ENCODE data around the gene SYMPK. TPM values are rescaled to one million over a fixed set of nuclear protein-coding genes. Genes with fewer than 3 reads are reported as not detected.

Gene SYMPK
- total and polyA plus RNA-seq, 12 donors, result 22.4 to 75.0 (median 33.0) TPM

GRCh38 chr19:45766296-45766868 lies 96.6 kb downstream of the SYMPK start:
- 35 to 58% methylated on average over 16 to 17 of the region's 17 CpGs for WGBS, 2 donors

GRCh38 chr19:45765702-45766295 lies 97.1 kb downstream of the SYMPK start:
- ATAC-seq (no peak), DNase-seq (peak; percentile 32 to 39)
- TF ChIP-seq CTCF (IDR thresholded peaks at IDR 0.05), result no peak
- intact Hi-C loops (cut with DNase I), result loop anchor here in 2 of 10 donors (5.0 kb wide), 2 partner anchors 48 to 73 kb away; partner anchors contain the start of genes QPCTL (in 2 of the 2) and SNRPD2 (in 2 of the 2)
- H3K4me1 ChIP-seq, result peaks cover 34 to 65% (median 44%) of the 10 kb centered on the region in 9 donors
- H3K27ac ChIP-seq, result peak overlapping the region; percentile 83 to 100 (median 96)
- peak overlapping the region in 7 of 10 donors; percentile 75 to 94 (median 90) for H3K4me3 ChIP-seq
- peaks cover 0 to 56% (median 0%) of the 10 kb centered on the region in 7 donors for H3K27me3 ChIP-seq
- 42 to 61% methylated on average over 23 of the region's 23 CpGs for WGBS, 2 donors
- H3K9me3 ChIP-seq, result no peaks in the 10 kb centered on the region
- H3K36me3 ChIP-seq, result peaks cover 0 to 4% (median 0%) of the 10 kb centered on the region in 9 donors

More at GRCh38 chr19:45766296-45766868, 96.6 kb downstream of the SYMPK start:
- Histone ChIP-seq H3K36me3 (peaks cover 0 to 9% (median under 1%) of the 10 kb centered on the region in 9 donors), H3K27ac (peak overlapping the region; percentile 83 to 100 (median 96)), H3K27me3 (peaks cover 0 to 62% (median 0%) of the 10 kb centered on the region in 7 donors), H3K4me3 (peak overlapping the region; percentile 75 to 94 (median 86)), H3K9me3 (no peaks in the 10 kb centered on the region), H3K4me1 (peaks cover 37 to 70% (median 50%) of the 10 kb centered on the region in 9 donors)
- TF ChIP-seq CTCF (IDR thresholded peaks at IDR 0.05), result no peak
- DNase-seq (peak in 1 of 2 donors; percentile 35), ATAC-seq (no peak)
- intact Hi-C loops (cut with DNase I), result loop anchor here in 2 of 10 donors (5.0 kb wide), 2 partner anchors 49 to 74 kb away; partner anchors contain the start of genes QPCTL (in 2 of the 2) and SNRPD2 (in 2 of the 2)

Other genes with a start within 250 kb of the SYMPK start
- gene EML2, start 223.8 kb downstream of the SYMPK start, total RNA-seq, result 10 to 100 TPM; 30.2 to 54.5 (median 46.1) TPM
- gene EML2, start 223.8 kb downstream of the SYMPK start, polyA plus RNA-seq, result 10 to 100 TPM; 17.3 to 26.8 TPM
- gene GIPR, start 194.9 kb downstream of the SYMPK start, total RNA-seq, result 1 to 10 TPM; 2.4 to 7.8 (median 4.4) TPM
- gene GIPR, start 194.9 kb downstream of the SYMPK start, polyA plus RNA-seq, result 10 to 100 TPM in 1 of 2 donors, 1 to 10 TPM in 1; 2.4 to 16.6 TPM
- gene SNRPD2, start 171.2 kb downstream of the SYMPK start, total RNA-seq, result 100 to 1,000 TPM; 216 to 268 (median 240) TPM
- gene SNRPD2, start 171.2 kb downstream of the SYMPK start, polyA plus RNA-seq, result 100 to 1,000 TPM; 316 to 464 TPM
- 1 to 10 TPM; 1.8 to 3.5 (median 2.4) TPM for gene QPCTL, start 170.5 kb downstream of the SYMPK start, total RNA-seq
- 1 to 10 TPM; 4.1 to 4.5 TPM for gene QPCTL, start 170.5 kb downstream of the SYMPK start, polyA plus RNA-seq
- 10 to 100 TPM in 2 of 10 donors, 1 to 10 TPM in 8; 5.2 to 13.5 (median 9.1) TPM for gene FBXO46, start 132.3 kb downstream of the SYMPK start, total RNA-seq
- 10 to 100 TPM in 1 of 2 donors, 1 to 10 TPM in 1; 5.3 to 11.4 TPM for gene FBXO46, start 132.3 kb downstream of the SYMPK start, polyA plus RNA-seq
- gene MEIOSIN, start 129.7 kb downstream of the SYMPK start, total RNA-seq, result not detected
- not detected for gene MEIOSIN, start 129.7 kb downstream of the SYMPK start, polyA plus RNA-seq
- 10 to 100 TPM; 16.8 to 24.5 (median 21.3) TPM for gene SIX5, start 93.9 kb downstream of the SYMPK start, total RNA-seq
- gene SIX5, start 93.9 kb downstream of the SYMPK start, polyA plus RNA-seq, result 10 to 100 TPM; 15.5 to 29.3 TPM
- gene DMPK, start 80.7 kb downstream of the SYMPK start, total RNA-seq, result 100 to 1,000 TPM; 220 to 377 (median 296) TPM
- 100 to 1,000 TPM; 377 to 439 TPM for gene DMPK, start 80.7 kb downstream of the SYMPK start, polyA plus RNA-seq
- 10 to 100 TPM; 54.2 to 78.1 (median 69.3) TPM for gene DMWD, start 70.3 kb downstream of the SYMPK start, total RNA-seq
- 10 to 100 TPM; 44.6 to 58.9 TPM for gene DMWD, start 70.3 kb downstream of the SYMPK start, polyA plus RNA-seq
- under 1 TPM in 2 of 10 donors, not detected in 8; 0.09 to 0.15 TPM for gene RSPH6A, start 47.8 kb downstream of the SYMPK start, total RNA-seq
- not detected for gene RSPH6A, start 47.8 kb downstream of the SYMPK start, polyA plus RNA-seq
- under 1 TPM in 1 of 10 donors, not detected in 9; 0.11 TPM for gene FOXA3, start 1.2 kb upstream of the SYMPK start, total RNA-seq
- under 1 TPM in 1 of 2 donors, not detected in 1; 0.01 TPM for gene FOXA3, start 1.2 kb upstream of the SYMPK start, polyA plus RNA-seq
- 10 to 100 TPM; 15.9 to 23.0 (median 20.3) TPM for gene IRF2BP1, start 23.0 kb upstream of the SYMPK start, total RNA-seq
- 10 to 100 TPM in 1 of 2 donors, 1 to 10 TPM in 1; 8.0 to 13.4 TPM for gene IRF2BP1, start 23.0 kb upstream of the SYMPK start, polyA plus RNA-seq
- gene MYPOP, start 39.5 kb upstream of the SYMPK start, total RNA-seq, result 10 to 100 TPM in 6 of 10 donors, 1 to 10 TPM in 4; 8.1 to 17.0 (median 10.3) TPM
- gene MYPOP, start 39.5 kb upstream of the SYMPK start, polyA plus RNA-seq, result 1 to 10 TPM; 7.1 to 8.9 TPM
- not detected for gene NANOS2, start 51.6 kb upstream of the SYMPK start, total RNA-seq
- not detected for gene NANOS2, start 51.6 kb upstream of the SYMPK start, polyA plus RNA-seq
- gene NOVA2, start 110.7 kb upstream of the SYMPK start, total RNA-seq, result 1 to 10 TPM; 4.4 to 7.8 (median 5.9) TPM
- gene NOVA2, start 110.7 kb upstream of the SYMPK start, polyA plus RNA-seq, result 1 to 10 TPM; 1.6 to 8.2 TPM
- 10 to 100 TPM in 1 of 10 donors, 1 to 10 TPM in 9; 6.6 to 10.3 (median 8.3) TPM for gene CCDC61, start 132.3 kb upstream of the SYMPK start, total RNA-seq
- gene CCDC61, start 132.3 kb upstream of the SYMPK start, polyA plus RNA-seq, result 10 to 100 TPM in 1 of 2 donors, 1 to 10 TPM in 1; 7.3 to 11.6 TPM
- 1 to 10 TPM in 1 of 10 donors, under 1 TPM in 1, not detected in 8; 0.81 to 1.1 TPM for gene PGLYRP1, start 159.9 kb upstream of the SYMPK start, total RNA-seq
- gene PGLYRP1, start 159.9 kb upstream of the SYMPK start, polyA plus RNA-seq, result under 1 TPM in 1 of 2 donors, not detected in 1; 0.16 TPM
- gene IGFL4, start 177.9 kb upstream of the SYMPK start, total RNA-seq, result not detected
- not detected for gene IGFL4, start 177.9 kb upstream of the SYMPK start, polyA plus RNA-seq